NCI-H82 (cell line): ENCODE data around the gene TNIP3.

Source experiments
- DNase-seq: peaks from one replicate; lab custom pipeline; 2025; lab: John Stamatoyannopoulos, UW

TNIP3 gene

GRCh38 chr4:121139533-121140222 is 24.4 kb downstream of the TNIP3 start:
- DNase-seq = no peak

GRCh38 chr4:121138039-121138825 is 25.9 kb downstream of the TNIP3 start:
- no peak for DNase-seq

GRCh38 chr4:121130326-121130660 is 33.8 kb downstream of the TNIP3 start:
- DNase-seq = peak; percentile 4

GRCh38 chr4:121129606-121130325 is 34.4 kb downstream of the TNIP3 start:
- no peak for DNase-seq

- DNase-seq = no peak
These were observed 37.0 kb downstream of the TNIP3 start for GRCh38 chr4:121127100-121127499.

- peak; percentile 23 for DNase-seq
These were observed 37.6 kb downstream of the TNIP3 start for GRCh38 chr4:121126449-121127006.

- DNase-seq = no peak
These were observed 38.6 kb downstream of the TNIP3 start for GRCh38 chr4:121125498-121125885.

- no peak for DNase-seq
These were observed 41.5 kb downstream of the TNIP3 start for GRCh38 chr4:121122661-121123060.

GRCh38 chr4:121119715-121120114 is 44.4 kb downstream of the TNIP3 start:
- DNase-seq = no peak

- no peak for DNase-seq
These were observed 45.8 kb downstream of the TNIP3 start for GRCh38 chr4:121118344-121118743.

- no peak for DNase-seq
These were observed 49.4 kb downstream of the TNIP3 start for GRCh38 chr4:121114756-121115155.

- no peak for DNase-seq
These were observed 51.6 kb downstream of the TNIP3 start for GRCh38 chr4:121112530-121112929.

- peak; percentile 76 for DNase-seq
These were observed 55.6 kb downstream of the TNIP3 start for GRCh38 chr4:121108557-121108956.

GRCh38 chr4:121107507-121107906 is 56.6 kb downstream of the TNIP3 start:
- DNase-seq = peak; percentile 40

GRCh38 chr4:121100093-121100775 is 63.9 kb downstream of the TNIP3 start:
- DNase-seq = no peak

- peak; percentile 45 for DNase-seq
These were observed 65.9 kb downstream of the TNIP3 start for GRCh38 chr4:121098266-121098665.

GRCh38 chr4:121096629-121097028 is 67.5 kb downstream of the TNIP3 start:
- DNase-seq = peak; percentile 8

- DNase-seq = no peak
These were observed 67.9 kb downstream of the TNIP3 start for GRCh38 chr4:121096191-121096590.

GRCh38 chr4:121094297-121094966 is 69.7 kb downstream of the TNIP3 start:
- DNase-seq = no peak

GRCh38 chr4:121093261-121093660 is 70.9 kb downstream of the TNIP3 start:
- no peak for DNase-seq

GRCh38 chr4:121091941-121092340 is 72.2 kb downstream of the TNIP3 start:
- DNase-seq = no peak
